GM12872 (cell line): Measurements from ENCODE around the gene REC114.

Experiments used
- TF ChIP-seq, protein P1 (sequence below): IDR thresholded peaks from 3 replicates; pipeline ENCODE4 v1.5.1; 2011; ENCODE audit warnings: low read depth, mild to moderate bottlenecking, low read length, moderate library complexity; ENCODE audit not compliant: insufficient read depth

REC114 gene

GRCh38 chr15:73524919-73525318 lies 82.0 kb downstream of the REC114 start:
- TF ChIP-seq, protein P1, sequence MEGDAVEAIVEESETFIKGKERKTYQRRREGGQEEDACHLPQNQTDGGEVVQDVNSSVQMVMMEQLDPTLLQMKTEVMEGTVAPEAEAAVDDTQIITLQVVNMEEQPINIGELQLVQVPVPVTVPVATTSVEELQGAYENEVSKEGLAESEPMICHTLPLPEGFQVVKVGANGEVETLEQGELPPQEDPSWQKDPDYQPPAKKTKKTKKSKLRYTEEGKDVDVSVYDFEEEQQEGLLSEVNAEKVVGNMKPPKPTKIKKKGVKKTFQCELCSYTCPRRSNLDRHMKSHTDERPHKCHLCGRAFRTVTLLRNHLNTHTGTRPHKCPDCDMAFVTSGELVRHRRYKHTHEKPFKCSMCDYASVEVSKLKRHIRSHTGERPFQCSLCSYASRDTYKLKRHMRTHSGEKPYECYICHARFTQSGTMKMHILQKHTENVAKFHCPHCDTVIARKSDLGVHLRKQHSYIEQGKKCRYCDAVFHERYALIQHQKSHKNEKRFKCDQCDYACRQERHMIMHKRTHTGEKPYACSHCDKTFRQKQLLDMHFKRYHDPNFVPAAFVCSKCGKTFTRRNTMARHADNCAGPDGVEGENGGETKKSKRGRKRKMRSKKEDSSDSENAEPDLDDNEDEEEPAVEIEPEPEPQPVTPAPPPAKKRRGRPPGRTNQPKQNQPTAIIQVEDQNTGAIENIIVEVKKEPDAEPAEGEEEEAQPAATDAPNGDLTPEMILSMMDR = no peak

GRCh38 chr15:73527598-73527997 lies 84.6 kb downstream of the REC114 start:
- TF ChIP-seq, protein P1 = no peak

DNA sequence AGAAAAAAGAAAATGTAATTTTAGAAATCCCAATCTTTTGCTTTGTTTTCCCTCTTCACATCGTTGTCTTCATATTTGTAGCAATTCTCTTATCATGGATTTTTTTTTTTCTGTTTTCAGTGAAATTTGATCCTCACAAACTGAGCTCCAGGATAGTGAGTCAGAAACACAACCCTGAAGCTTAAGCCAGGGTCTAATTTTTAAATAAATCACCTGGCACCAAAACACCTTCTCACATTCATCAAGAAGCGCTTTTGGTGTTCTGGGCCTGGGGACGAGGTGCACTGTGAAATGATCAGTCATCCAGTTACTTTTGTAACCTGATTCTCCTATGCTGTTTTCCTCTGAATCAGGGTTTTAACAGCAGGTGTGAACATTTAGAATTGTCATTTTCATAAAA lies 87.7 kb downstream of the REC114 start:
- TF ChIP-seq, protein P1 = no peak

DNA sequence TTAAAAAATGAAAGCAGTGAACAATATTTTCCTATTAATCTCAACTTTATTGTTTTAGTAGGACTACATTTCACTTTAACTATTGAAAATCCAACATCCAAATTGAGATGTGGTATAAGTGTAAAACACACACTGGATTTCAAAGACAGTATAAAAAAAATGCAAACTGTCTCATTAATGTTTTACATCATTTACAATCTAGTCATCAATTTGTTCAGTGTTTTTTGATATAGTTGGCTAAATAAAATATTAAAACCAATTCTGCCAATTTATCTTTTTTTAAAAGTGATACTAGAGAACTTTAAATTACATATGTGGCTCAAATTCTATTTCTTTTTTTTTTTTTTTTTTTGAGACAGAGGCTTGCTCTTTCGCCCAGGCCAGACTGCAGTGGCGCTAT lies 95.2 kb downstream of the REC114 start:
- TF ChIP-seq, protein P1 = no peak

GRCh38 chr15:73538563-73539211 lies 95.7 kb downstream of the REC114 start:
- TF ChIP-seq, protein P1 = no peak

- TF ChIP-seq, protein P1 = no peak
Measured at GRCh38 chr15:73539212-73540128, 96.5 kb downstream of the REC114 start.

DNA sequence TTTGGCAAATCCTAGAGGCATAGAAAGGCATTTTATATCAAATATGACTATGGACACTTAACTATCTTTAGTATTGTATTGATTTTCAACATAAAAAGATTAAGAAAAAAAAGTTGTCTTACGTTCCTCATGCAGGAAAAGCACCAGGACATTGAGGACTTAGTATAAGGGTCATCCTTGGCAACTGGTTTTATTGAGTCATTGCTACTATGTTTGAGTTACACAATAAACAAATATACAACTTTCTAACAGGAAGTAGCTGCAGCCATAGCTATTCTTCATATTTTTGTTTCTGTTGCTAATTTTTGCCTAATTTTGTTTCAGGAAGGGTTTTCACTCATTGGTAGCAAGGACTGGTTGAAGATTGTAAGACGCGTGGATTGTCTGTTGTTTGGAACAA lies 97.2 kb downstream of the REC114 start:
- TF ChIP-seq, protein P1 = no peak
